ENCODE measurements around the gene FBXO36. TPM values are rescaled to one million over a fixed set of nuclear protein-coding genes. Genes with fewer than 3 reads are reported as not detected.
A peak's percentile ranks its signal among the peaks of the same experiment; 100 is the strongest.
"Not testable (repeated sequence)": the region's sequence is repeated elsewhere in the genome, so short reads cannot be mapped to it uniquely, and the experiment has no call there.

FBXO36 gene
- total RNA-seq, 2 experiments from 2014 or later: 1.0 to 1.1 TPM

GRCh38 chr2:229889023-229889422 lies 33.3 kb upstream of the FBXO36 start:
- Mint-ChIP-seq H3K27me3 (ENCODE audit: low read depth) (no peaks in the 10 kb centered on the region), H3K9me3 (ENCODE audit: insufficient read depth) (no peaks in the 10 kb centered on the region), H3K36me3 (ENCODE audit: low read depth) (peaks cover 9% of the 10 kb centered on the region), H3K27ac (no peak overlapping the region), H3K4me1 (ENCODE audit: low read depth) (no peaks in the 10 kb centered on the region), H3K4me3 (no peak overlapping the region)
- POLR2A ChIA-PET: no interaction called here
- CTCF ChIA-PET: no interaction called here
- no peak for DNase-seq
- no peak for ATAC-seq

GRCh38 chr2:229896857-229897256 lies 25.4 kb upstream of the FBXO36 start:
- H3K9me3 Mint-ChIP-seq (ENCODE audit: insufficient read depth): no peaks in the 10 kb centered on the region
- POLR2A ChIA-PET: no interaction called here
- H3K27me3 Mint-ChIP-seq (ENCODE audit: low read depth): no peaks in the 10 kb centered on the region
- DNase-seq: no peak
- CTCF ChIA-PET: interaction anchor here (0.9 kb wide), 1 partner anchor 15 kb away, joined by 3 read pairs; no protein-coding TSS in a partner anchor
- H3K4me3 Mint-ChIP-seq: no peak overlapping the region
- no peak overlapping the region for H3K27ac Mint-ChIP-seq
- H3K4me1 Mint-ChIP-seq (ENCODE audit: low read depth): peaks cover 17% of the 10 kb centered on the region
- ATAC-seq: peak; percentile 58
- H3K36me3 Mint-ChIP-seq (ENCODE audit: low read depth): peaks cover 15% of the 10 kb centered on the region

GRCh38 chr2:229899604-229900003 lies 22.7 kb upstream of the FBXO36 start:
- Mint-ChIP-seq H3K27ac (no peak overlapping the region), H3K4me1 (ENCODE audit: low read depth) (peaks cover 23% of the 10 kb centered on the region), H3K4me3 (no peak overlapping the region), H3K36me3 (ENCODE audit: low read depth) (peaks cover 31% of the 10 kb centered on the region), H3K27me3 (ENCODE audit: low read depth) (no peaks in the 10 kb centered on the region), H3K9me3 (ENCODE audit: insufficient read depth) (no peaks in the 10 kb centered on the region)
- no peak for DNase-seq
- no peak for ATAC-seq
- CTCF ChIA-PET: interaction anchor here (1.2 to 2.6 kb wide), 2 partner anchors 12 to 99 kb away, joined by 4 to 17 read pairs; no protein-coding TSS in a partner anchor
- POLR2A ChIA-PET: no interaction called here

- H3K36me3 Mint-ChIP-seq (ENCODE audit: low read depth): peaks cover 34% of the 10 kb centered on the region
- no peaks in the 10 kb centered on the region for H3K9me3 Mint-ChIP-seq (ENCODE audit: insufficient read depth)
- POLR2A ChIA-PET: no interaction called here
- ATAC-seq: no peak
- DNase-seq: no peak
- H3K27ac Mint-ChIP-seq: no peak overlapping the region
- H3K4me3 Mint-ChIP-seq: no peak overlapping the region
- H3K27me3 Mint-ChIP-seq (ENCODE audit: low read depth): no peaks in the 10 kb centered on the region
- peaks cover 23% of the 10 kb centered on the region for H3K4me1 Mint-ChIP-seq (ENCODE audit: low read depth)
- CTCF ChIA-PET: interaction anchor here (0.6 to 2.6 kb wide), 2 partner anchors 11 to 220 kb away, joined by 3 to 17 read pairs; no protein-coding TSS in a partner anchor
These were observed 22.3 kb upstream of the FBXO36 start for GRCh38 chr2:229900012-229900411.

DNA sequence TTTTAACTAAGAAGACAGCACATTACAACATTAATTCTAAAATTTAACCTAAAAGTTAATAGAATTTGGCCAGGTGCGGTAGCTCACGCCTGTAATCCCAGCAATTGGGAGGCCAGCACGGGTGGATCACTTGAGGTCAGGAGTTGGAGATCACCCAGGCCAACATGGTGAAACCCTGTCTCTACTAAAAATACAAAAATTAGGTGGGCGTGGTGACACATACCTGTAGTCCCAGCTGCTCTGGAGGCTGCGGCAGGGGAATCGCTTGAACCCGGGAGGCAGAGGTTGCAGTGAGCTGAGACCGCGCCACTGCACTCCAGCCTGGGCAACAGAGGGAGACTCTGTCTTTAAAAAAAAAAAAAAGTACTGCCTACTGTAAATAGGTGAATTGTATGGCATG lies 21.8 kb upstream of the FBXO36 start:
- H3K27me3 Mint-ChIP-seq (ENCODE audit: low read depth); H3K4me3 Mint-ChIP-seq; POLR2A ChIA-PET; DNase-seq; H3K27ac Mint-ChIP-seq; ATAC-seq; H3K9me3 Mint-ChIP-seq (ENCODE audit: insufficient read depth): not testable (repeated sequence)
- Mint-ChIP-seq H3K36me3 (ENCODE audit: low read depth) (peaks cover 39% of the 10 kb centered on the region), H3K4me1 (ENCODE audit: low read depth) (peaks cover 24% of the 10 kb centered on the region)
- CTCF ChIA-PET: interaction anchor here (0.6 to 2.6 kb wide), 2 partner anchors 11 to 220 kb away, joined by 3 to 17 read pairs; no protein-coding TSS in a partner anchor

DNA sequence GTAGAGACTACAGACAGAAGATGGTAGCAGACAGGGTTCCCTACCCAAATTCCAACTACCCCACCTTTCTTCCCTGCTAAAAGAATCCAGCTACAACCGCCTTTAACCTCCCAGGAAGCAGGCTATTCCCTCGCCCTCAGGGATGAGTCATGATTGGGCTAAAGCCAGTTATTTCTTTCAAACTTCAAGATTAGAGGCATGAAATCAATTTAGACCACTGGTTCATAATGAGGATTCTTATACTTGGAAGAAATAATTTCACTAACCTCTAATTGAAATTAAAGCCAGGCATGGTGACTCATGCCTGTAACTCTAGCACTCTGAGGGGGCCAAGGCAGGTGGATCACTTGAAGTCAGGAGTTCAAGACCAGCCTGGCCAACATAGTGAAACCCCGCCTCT lies 20.5 kb upstream of the FBXO36 start:
- ChIA-PET POLR2A (interaction anchor here (0.5 kb wide), 1 partner anchor 67 kb away, joined by 5 read pairs; no protein-coding TSS in a partner anchor), CTCF (interaction anchor here (1.5 kb wide), 1 partner anchor 9 kb away, joined by 10 read pairs; no protein-coding TSS in a partner anchor)
- Mint-ChIP-seq H3K36me3 (ENCODE audit: low read depth) (peaks cover 40% of the 10 kb centered on the region), H3K4me1 (ENCODE audit: low read depth) (peaks cover 21% of the 10 kb centered on the region), H3K4me3 (no peak overlapping the region), H3K27me3 (ENCODE audit: low read depth) (no peaks in the 10 kb centered on the region), H3K9me3 (ENCODE audit: insufficient read depth) (no peaks in the 10 kb centered on the region), H3K27ac (no peak overlapping the region)
- no peak for DNase-seq
- no peak for ATAC-seq

- Mint-ChIP-seq H3K4me1 (ENCODE audit: low read depth) (peaks cover 16% of the 10 kb centered on the region), H3K9me3 (ENCODE audit: insufficient read depth) (no peaks in the 10 kb centered on the region), H3K36me3 (ENCODE audit: low read depth) (peaks cover 47% of the 10 kb centered on the region), H3K27ac (no peak overlapping the region), H3K27me3 (ENCODE audit: low read depth) (no peaks in the 10 kb centered on the region), H3K4me3 (no peak overlapping the region)
- POLR2A ChIA-PET: no interaction called here
- DNase-seq: no peak
- ATAC-seq: no peak
- CTCF ChIA-PET: interaction anchor here (1.5 kb wide), 1 partner anchor 8 kb away, joined by 10 read pairs; no protein-coding TSS in a partner anchor
These were observed 19.3 kb upstream of the FBXO36 start for GRCh38 chr2:229903037-229903436.

DNA sequence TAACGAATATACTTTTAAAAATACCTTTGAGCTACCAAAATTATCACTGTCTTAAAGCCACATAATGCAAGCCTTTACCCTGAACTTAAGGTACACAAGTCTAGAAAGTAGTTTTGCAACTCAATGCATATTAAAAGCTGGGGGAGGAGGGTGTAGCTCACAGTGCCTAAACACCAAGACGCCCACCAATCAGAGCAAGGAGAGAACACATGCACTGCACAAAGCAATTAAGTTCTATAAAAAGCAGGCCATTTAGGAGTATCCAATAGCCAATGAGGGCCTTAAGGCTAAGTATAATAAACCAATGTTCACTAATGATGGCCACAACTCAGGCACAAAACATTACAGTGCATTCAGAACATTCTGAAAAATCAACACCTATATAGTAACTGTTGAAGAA lies 16.7 kb upstream of the FBXO36 start:
- peaks cover 23% of the 10 kb centered on the region for H3K4me1 Mint-ChIP-seq (ENCODE audit: low read depth)
- DNase-seq: no peak
- CTCF ChIA-PET: no interaction called here
- no peak overlapping the region for H3K27ac Mint-ChIP-seq
- no peaks in the 10 kb centered on the region for H3K27me3 Mint-ChIP-seq (ENCODE audit: low read depth)
- POLR2A ChIA-PET: no interaction called here
- peaks cover 43% of the 10 kb centered on the region for H3K36me3 Mint-ChIP-seq (ENCODE audit: low read depth)
- no peaks in the 10 kb centered on the region for H3K9me3 Mint-ChIP-seq (ENCODE audit: insufficient read depth)
- H3K4me3 Mint-ChIP-seq: no peak overlapping the region
- no peak for ATAC-seq

DNA sequence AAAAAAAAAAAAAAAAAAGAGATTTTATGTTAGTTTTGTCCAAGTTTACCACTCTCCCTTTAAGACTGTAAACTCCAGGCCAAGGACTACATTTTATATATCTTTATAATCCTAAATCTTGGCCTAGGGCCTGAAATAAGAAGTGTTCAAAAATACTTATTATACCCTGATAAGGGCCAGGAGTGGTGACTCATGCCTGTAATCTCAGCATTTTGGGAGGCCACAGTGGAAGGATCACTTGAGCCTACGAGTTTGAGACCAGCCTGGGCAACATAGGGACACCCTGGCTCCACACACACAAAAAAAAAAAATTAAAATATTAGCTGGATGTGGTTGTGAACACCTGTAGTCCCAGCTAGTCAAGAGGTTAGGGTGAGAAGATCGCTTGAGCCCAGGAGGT lies 13.2 kb upstream of the FBXO36 start:
- Mint-ChIP-seq H3K27me3 (ENCODE audit: low read depth) (no peaks in the 10 kb centered on the region), H3K27ac (no peak overlapping the region)
- CTCF ChIA-PET: interaction anchor here (2.0 kb wide), 1 partner anchor 108 kb away, joined by 6 read pairs; no protein-coding TSS in a partner anchor

DNA sequence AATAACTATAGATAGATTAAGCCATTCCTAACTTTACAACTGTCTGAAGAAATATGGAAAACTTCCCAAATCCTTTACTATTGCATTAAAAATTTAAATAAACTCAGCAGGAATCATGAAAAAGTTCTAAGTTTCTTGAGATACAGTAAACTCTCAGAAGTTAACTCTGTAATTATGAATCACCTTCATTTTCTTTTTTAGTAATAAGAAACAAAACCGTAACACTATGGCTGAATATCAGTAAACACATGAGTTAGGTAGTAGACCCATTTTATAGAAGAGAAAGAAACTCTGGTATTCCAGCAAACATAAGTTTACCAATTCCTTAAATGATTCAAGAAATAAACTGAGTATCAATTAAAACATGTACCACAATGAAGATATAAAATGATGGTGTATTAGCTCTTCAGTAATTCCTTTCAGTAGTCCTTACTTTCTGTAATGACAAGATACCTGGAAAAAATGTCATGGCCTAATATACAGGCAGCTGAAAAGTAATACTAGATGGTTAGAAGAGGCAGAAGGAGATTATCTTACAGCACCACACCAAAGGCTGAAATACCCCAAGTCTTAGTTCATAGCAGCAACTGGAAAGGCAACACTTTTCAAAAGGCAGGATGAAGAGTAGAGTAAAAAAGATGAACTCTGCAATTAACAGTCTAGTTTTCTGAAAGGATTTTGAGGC lies 12.0 kb upstream of the FBXO36 start:
- no peak overlapping the region for H3K4me3 Mint-ChIP-seq
- H3K9me3 Mint-ChIP-seq (ENCODE audit: insufficient read depth): no peaks in the 10 kb centered on the region
- CTCF ChIA-PET: interaction anchor here (0.8 to 4.5 kb wide), 13 partner anchors 8 to 129 kb away, joined by 3 to 81 read pairs (median 7); partner anchors contain the start of gene TRIP12
- H3K4me1 Mint-ChIP-seq (ENCODE audit: low read depth): peaks cover 42% of the 10 kb centered on the region
- H3K27ac Mint-ChIP-seq: no peak overlapping the region
- H3K36me3 Mint-ChIP-seq (ENCODE audit: low read depth): peaks cover 28% of the 10 kb centered on the region
- POLR2A ChIA-PET: no interaction called here
- no peak for DNase-seq
- H3K27me3 Mint-ChIP-seq (ENCODE audit: low read depth): no peaks in the 10 kb centered on the region
- ATAC-seq: no peak

More for the DNA sequence above, 13.2 kb upstream of the FBXO36 start:
- Mint-ChIP-seq H3K4me1 (ENCODE audit: low read depth) (peaks cover 37% of the 10 kb centered on the region), H3K36me3 (ENCODE audit: low read depth) (peaks cover 33% of the 10 kb centered on the region), H3K9me3 (ENCODE audit: insufficient read depth) (no peaks in the 10 kb centered on the region), H3K4me3 (no peak overlapping the region)
- ATAC-seq: no peak
- POLR2A ChIA-PET: no interaction called here
- no peak for DNase-seq

GRCh38 chr2:229910832-229911412 lies 11.4 kb upstream of the FBXO36 start:
- ATAC-seq (peak; percentile 58), DNase-seq (peak; percentile 30)
- H3K4me1 Mint-ChIP-seq (ENCODE audit: low read depth): peaks cover 42% of the 10 kb centered on the region
- no peaks in the 10 kb centered on the region for H3K9me3 Mint-ChIP-seq (ENCODE audit: insufficient read depth)
- no peak overlapping the region for H3K4me3 Mint-ChIP-seq
- no peak overlapping the region for H3K27ac Mint-ChIP-seq
- ChIA-PET POLR2A (interaction anchor here (1.1 kb wide), 1 partner anchor 9 kb away, joined by 3 read pairs; no protein-coding TSS in a partner anchor), CTCF (interaction anchor here (0.7 to 4.5 kb wide), 21 partner anchors 9 to 156 kb away, joined by 3 to 81 read pairs (median 4); partner anchors contain the start of gene TRIP12)
- H3K27me3 Mint-ChIP-seq (ENCODE audit: low read depth): no peaks in the 10 kb centered on the region
- H3K36me3 Mint-ChIP-seq (ENCODE audit: low read depth): peaks cover 25% of the 10 kb centered on the region

GRCh38 chr2:229914171-229914570 lies 8.1 kb upstream of the FBXO36 start:
- Mint-ChIP-seq H3K27ac (no peak overlapping the region), H3K36me3 (ENCODE audit: low read depth) (peaks cover 31% of the 10 kb centered on the region), H3K9me3 (ENCODE audit: insufficient read depth) (no peaks in the 10 kb centered on the region), H3K4me1 (ENCODE audit: low read depth) (peaks cover 55% of the 10 kb centered on the region), H3K27me3 (ENCODE audit: low read depth) (no peaks in the 10 kb centered on the region), H3K4me3 (no peak overlapping the region)
- ATAC-seq: no peak
- CTCF ChIA-PET: no interaction called here
- no peak for DNase-seq
- POLR2A ChIA-PET: no interaction called here
